AG08396 (cell line): ENCODE measurements around the gene WDR89.
"Not testable (repeated sequence)": the region's sequence is repeated elsewhere in the genome, so short reads cannot be mapped to it uniquely, and the experiment has no call there.

Experiments used
- DNase-seq: peaks from one replicate; pipeline ENCODE4 v3.0.0; 2012; ENCODE audit warnings: low spot score, mixed read lengths

The WDR89 gene, protein sequence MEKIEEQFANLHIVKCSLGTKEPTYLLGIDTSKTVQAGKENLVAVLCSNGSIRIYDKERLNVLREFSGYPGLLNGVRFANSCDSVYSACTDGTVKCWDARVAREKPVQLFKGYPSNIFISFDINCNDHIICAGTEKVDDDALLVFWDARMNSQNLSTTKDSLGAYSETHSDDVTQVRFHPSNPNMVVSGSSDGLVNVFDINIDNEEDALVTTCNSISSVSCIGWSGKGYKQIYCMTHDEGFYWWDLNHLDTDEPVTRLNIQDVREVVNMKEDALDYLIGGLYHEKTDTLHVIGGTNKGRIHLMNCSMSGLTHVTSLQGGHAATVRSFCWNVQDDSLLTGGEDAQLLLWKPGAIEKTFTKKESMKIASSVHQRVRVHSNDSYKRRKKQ

DNA sequence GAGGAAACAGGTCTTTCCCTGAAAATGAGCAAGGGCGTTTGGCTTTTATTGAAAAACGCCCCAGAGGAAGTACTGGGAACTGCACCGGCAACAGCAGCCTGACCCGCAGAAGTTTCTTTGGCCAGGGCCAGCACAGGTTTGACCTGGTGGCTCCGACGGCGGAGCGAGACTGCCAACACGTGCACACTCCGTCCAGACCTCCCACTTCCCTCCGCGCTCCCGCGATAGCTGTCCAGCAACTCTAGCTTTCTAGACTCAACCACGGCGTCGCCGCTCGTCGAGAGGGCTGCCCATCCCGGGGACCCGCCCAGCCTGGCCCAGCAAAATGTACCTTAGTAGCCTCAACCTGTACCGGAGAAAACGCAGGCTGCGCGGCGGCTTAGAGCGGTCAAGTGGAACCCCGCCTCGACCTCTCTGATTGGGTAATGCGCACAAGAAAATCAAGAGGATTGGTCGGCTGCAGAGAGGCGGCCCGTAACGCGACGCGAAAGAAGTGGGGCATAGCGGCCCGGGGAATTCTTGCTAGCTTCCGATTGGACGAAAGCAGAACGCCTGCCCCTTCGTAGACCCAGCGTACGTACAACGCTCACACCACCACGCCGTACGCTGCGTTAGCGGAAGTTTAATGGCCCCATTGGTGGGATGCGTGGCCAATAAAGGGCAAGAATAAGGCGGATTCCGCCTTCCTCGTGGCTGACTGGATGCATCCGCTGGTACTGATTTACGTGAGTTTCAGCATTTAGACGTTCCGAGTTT lies at the start of gene WDR89:
TSS of gene WDR89 (minus strand) at position 399 of the 756 bp plus-strand sequence. CDS start 41,929 bp downstream, outside the sequence.
- peak; percentile 95 for DNase-seq

DNA sequence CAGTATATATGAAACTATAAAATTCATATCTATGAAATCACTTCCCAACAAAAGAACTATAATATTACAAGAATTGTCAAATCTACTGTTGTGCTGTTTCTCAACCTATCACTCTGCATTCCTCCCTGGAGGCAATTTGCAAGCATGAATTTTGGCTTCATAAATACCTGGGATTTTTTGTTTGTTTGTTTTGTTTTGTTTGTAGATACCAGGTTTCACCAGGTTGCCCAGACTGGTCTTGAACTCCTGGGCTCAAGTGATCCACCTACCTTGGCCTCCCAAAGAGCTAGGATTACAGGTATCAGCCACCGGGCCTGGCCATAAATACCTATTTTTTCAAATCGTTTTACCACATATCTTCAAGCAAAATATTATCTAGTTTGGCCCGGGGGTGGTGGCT lies 47.5 kb upstream of the WDR89 start:
- no peak for DNase-seq

DNA sequence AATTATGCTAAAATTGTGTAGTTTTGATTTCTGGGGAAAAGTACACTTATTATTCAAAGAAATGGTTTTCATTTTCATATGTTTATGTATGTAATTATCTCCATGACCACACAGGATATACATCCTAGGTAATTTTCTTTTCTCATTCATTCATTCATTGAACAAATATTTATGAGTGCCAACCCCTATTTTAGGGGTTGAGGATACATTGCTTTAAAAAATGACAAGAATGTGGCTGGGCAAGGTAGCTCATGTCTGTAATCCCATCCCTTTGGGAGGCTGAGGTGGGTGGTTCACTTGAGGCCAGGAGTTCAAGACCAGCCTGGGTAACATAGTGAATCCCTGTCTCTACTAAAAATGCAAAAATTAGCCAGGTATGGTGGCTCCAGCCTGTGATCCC lies 45.3 kb upstream of the WDR89 start:
- no peak for DNase-seq

DNA sequence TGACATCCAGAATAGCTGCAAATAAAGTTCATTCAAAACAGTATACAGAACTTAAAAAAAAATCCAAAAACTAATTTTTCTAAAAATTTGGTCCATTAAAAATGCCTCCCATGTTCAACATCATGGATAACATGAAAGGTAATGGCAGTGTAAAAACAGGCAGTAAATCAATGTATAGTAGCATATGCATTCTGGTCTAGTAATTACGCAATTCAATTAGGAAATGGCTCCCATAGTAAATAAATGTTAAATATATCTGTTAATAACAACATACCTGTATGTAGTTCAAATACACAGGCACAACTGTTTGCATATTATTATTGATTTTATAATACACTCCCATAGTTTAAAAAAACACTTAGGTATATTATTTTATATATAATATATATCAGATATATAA lies 43.7 kb upstream of the WDR89 start:
- no peak for DNase-seq

DNA sequence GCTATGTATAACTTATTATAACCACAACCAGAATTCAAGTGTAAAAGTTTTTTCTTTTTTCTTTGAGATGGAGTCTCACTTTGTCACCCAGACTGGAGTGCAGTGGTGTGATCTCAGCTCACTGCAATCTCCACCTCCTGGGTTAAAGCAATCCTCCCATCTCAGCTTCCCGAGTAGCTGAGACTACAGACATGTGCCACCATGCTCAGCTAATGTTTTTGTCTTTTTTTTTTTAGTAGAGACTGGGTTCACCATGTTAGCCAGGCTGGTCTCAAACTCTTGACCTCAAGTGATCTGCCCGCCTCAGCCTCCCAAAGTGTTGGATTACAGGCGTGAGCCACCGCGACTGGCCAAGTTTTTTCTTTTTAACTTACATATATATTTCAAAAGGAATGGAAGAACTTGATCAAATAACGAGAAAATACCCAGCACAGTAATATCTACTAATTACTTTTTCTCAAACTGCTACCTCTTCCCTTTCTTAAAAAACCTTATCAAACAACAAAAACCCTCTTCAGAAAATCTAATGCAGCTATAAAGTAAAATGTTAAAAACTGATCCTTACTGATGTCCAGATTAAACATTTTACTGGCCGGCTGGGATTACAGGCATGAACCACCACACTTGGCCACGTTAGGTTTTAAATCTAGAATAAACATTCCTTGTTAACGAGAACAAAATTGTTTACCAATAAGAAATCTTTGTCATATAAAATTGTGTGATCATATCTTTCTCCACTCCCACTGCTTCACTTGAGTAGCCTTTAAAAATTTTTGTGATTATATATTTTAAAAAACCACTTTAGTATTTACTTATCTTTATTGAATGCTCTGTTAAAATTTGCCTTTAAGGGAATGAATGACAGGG lies 41.3 kb upstream of the WDR89 start:
- DNase-seq = no peak

DNA sequence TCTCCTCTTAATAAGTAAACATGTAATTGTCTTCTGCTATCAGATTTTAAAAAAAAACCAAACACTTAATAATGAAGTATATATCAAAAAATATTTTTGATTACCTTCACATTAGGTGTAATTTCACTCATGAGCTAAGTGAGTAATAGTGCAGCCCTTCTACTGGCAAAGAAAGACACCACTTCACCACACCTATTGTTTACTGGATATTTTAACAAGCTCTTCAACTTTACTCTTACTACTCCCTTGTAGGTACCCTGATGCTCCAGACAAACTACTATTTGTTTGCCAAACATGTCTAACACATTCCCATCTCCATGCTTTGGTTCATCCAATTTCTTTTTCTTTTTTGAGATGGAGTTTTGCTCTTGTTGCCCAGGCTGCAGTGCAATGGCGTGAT lies 36.9 kb upstream of the WDR89 start:
- DNase-seq = no peak

DNA sequence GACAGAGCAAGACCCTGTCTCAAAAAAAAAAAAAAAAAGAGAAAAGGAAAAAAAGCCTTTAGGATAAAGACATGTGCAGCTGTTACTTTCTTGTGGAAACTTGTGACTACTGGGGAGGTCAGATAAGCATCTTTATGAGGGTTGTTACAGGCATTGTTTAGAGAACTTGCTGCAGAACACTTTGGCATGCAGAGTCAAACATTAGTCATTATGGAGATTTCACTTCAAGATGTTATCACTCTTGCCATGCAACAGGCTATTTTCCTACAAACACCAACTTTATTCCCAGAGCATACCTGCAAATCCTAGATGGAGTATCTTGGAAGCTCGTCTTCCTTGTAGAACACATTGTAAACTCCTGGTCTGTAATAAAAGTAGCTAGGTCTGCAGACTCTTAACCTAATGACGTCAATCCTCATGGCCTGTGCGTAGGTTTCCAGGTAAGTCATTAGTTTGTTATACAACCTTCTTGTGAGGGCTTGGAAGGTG lies 36.3 kb upstream of the WDR89 start:
- no peak for DNase-seq

DNA sequence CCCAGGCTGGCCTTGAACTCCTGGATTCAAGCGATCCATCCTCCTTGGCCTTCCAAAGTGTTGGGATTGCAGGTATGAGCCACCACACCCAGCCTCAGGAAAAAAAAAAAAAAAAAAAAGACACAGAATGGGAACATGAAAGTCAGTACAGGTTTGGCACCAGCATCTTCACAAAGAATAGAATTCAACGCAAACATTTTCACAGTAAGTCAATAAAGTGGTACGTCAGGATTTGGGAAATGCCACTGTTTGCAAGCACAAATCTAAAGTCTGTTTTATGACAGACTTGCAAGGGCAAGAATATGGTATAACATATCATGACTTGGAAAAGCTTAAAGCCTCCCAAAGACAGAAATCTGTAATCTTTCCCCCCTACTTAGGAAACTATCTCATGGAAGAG lies 34.9 kb upstream of the WDR89 start:
- no peak for DNase-seq

DNA sequence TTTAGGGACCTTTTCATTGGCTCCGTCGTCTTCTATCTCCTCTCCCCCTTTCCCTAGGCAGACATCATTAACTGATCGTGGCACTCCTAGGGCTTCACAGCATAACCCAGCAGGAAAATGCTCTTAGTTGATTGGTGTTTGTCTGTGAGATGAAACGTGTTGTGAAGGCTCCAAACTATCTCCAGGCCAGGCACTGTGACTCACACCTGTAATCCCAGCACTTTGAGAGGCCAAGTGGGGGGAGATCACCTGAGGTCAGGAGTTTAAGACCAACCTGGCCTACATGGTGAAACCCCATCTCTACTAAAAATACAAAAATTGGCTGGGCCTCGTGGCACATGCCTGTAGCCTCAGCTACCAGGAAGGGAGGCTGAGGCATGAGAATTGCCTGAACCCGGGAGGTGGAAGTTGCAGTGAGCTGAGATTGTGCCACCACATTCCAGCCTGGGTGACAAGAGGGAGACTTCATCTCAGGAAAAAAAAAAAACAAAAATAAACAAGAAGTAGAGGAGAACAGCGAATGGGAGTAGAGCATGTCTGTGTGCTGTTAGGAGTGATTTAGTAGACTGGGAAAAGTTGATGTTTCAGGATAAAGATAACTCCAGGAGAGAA lies 32.3 kb upstream of the WDR89 start:
- DNase-seq = no peak

DNA sequence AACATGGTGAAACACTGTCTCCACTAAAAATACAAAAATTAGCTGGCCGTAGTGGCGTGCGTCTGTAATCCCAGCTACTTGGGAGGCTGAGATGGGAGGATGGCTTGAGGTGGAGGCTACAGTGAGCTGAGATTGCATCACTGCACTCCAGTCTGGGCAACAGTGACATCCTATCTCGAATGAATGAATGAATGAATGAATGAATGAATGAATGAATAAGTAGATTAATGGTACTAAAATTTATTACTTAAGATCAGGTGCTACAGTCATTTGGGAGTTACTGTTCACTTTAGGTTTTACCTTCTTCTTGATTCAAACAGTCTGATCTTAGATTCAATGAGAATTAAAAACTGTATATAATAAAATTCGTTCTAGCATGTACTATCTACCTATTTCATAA lies 31.6 kb upstream of the WDR89 start:
- DNase-seq = no peak

DNA sequence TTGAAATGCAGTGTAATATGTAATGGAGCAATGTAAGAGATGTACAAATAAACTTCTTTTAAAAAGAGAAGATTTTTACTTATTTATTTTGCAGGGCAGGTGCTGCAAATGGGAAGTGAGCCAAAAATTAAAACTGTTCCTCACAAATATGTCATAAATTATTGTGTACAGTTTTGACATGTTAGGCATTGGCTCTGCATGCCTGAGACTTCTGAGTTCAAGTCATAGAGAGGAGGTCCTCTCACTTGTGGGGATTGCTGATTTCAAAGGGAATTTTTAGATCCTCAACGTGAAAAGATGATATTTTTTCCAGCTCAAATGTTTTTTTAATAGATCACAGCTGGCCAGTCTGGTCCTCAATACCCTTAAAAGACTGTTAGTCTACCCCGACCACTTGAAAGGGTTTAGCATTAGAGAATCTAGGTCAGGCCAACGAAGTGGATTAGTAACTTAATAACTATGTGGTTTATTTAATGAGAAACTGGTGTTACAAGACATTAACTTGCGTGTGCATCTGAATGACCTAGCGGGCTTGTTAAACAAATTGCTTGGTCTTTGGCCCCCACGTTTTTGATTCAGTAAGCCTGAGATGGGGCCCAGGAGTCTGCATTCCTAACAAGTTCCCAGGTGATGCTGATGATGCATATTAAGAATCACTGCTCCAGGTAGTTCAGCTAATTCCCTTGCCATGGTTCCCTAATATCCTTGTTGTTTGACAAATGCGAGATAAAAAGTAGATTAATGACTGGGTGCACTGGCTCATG lies 30.9 kb upstream of the WDR89 start:
- no peak for DNase-seq

DNA sequence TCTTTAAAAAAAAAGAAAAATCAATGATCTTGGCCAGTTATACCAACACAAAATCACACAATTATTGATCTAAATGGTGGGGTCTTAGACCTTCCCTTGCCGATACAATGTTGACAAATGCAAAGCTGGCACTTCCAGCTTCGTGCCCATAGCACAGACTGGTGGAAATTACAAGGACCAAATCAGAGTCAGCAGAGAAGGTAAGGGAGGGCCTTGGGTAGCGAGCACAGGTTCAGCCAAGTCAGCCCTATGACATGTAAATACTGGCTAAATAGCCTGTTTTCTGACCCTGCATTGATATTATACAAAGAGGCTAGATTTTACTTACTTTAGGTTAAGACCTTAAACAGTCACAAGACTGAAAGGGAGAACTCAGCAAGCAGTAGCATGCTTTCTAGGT lies 30.3 kb upstream of the WDR89 start:
- no peak for DNase-seq

DNA sequence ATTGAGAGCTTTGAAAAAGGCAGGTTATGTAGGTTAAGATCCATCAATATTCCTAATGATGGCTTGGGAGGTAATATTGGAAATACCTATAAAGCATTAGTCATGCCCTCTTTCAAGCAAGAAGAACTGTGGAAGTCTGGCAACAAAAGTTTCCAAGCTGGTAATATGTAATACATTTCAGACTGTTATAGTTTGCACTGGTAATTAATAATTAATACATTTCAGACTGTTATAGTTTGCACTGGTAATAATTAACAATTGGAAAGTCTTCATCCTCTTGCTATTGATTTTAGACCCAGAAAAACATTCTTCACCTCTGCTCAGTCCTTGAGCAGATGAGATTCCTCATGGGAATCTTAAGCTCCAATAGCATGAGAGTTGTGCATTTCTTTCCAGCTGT lies 29.0 kb upstream of the WDR89 start:
- no peak for DNase-seq

DNA sequence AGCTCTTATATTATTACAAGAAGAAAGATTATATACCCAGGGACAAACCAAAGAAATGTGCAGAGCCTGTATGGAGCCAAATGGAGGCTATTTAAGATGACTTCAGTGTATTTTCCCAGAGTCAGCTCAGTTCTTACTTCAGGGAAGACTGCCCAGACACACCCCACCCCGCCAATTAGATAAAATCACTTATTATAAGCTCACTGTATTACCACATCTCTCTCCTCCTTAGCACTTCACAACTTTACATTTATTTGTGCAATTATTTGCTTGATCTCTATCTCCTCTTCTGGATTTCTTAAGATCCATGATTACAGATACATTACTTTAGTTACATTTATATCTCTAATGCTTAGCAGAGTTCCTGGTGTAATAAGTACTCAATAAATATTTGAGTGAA lies 24.7 kb upstream of the WDR89 start:
- DNase-seq = no peak

DNA sequence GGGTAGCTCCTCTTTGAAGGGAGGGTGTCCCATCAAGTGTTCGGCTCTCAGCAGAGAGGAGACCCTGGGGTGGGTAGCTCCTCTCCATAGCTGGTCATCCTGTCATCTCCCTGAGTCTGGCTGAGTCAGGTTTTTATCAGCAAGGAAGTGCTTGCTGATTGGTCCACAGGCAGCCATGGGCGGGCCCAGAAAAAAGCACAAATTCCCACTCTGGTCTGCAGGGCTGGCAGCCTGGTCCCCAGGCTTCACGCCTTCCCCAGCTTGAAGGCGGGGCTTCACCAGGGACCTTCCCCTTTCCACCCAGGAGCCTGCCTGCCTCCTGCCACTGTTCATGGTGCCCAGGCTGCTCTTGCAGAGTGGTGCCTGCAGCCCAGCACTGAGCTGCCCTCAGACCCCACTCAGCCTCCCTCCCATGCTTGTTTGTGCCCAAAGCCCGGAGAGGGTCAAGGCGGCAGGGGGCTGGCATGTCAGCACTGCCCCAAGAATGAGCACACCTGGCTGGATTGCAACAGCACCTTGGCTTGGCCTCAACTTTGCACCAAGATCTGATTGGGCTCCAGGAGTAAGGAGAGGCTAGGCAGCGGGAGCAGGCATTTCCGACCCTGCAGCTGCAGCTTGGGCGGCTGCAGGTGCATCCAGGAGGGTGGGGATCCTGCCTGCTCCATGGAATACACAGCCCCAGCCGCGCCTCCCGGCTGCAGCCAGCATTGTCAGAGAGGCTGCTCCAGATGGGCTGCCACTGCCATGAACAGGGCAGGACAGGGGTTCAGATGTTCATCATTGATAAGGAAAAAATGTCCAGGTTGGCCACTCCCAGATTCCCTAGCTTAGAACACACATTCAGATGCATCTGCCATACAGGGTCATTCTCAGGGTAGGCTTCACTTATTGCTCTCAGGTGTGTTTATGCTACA lies 22.0 kb upstream of the WDR89 start:
- DNase-seq = peak; percentile 9

DNA sequence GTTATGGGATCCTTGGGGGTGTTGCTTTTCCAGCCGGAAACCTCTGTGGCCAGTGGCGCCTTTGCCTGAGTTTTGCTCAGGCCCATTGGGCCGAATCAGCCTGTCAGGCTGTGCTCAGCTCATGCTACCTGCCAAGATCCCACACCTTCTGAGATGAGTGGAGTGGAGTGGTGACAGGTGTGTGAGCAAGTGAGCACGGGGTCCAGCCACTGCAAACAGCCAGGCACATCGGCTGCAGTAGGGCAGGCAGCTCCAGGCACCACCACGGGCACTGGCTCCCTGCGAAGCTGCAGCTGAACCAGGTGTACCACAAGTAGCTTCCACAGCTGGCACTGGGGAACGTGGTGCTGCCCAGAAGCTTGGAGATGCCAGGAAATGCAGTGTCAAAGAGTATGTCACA lies 21.1 kb upstream of the WDR89 start:
- DNase-seq = no peak

DNA sequence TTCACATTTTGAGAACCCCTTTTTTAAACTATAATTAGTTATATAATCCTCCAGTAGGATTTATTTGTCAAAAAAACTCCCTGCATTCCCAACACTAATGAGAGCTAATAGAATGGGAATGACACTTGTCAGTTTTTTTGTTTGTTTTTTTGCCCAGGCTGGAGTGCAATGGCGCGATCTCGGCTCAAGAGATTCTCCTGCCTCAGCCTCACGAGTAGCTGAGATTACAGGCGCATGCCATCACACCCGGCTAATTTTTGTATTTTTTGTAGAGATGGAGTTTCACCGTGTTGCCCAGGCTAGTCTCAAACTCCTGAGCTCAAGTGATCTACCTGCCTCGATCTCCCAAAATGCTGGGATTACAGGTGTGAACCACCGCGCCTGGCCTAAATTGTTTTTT lies 20.2 kb upstream of the WDR89 start:
- DNase-seq = not testable (repeated sequence)

DNA sequence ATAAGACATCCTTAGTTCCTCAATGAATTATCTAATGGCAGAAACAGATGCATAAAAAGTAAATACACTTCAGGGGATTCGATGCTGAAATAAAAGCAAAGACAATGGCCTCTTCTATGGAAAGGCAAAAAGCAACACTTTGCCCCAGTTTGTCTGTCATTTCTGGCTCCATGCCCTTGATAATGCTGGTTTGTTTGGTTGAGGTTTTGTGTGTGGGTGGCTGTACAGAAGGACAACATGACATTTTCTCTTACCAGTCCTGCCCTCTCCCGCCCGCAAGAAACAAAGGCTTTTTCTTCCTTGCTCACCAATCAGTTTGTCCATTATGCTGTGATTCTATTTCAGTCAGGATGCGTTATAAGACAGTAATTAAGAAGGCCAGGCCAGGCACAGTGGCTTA lies 18.1 kb upstream of the WDR89 start:
- DNase-seq = no peak

DNA sequence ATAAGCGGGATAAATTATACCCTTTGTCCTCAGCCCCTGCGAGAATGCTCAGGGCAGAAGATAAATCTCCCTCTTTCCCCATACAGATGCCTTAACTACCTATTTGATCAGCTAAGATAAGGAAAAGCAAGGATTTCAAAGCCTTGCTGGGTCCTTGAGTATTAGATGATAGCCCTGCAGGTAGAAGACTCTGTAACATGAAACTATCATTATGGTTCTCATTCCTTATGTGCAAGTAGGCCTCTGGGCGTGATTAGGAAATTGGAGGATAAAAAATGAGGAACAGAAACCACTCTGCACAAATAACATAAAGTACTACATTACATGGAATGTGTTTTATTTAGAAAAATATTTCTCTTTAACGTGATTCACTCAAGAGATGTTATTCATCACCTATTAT lies 14.5 kb upstream of the WDR89 start:
- DNase-seq = no peak

DNA sequence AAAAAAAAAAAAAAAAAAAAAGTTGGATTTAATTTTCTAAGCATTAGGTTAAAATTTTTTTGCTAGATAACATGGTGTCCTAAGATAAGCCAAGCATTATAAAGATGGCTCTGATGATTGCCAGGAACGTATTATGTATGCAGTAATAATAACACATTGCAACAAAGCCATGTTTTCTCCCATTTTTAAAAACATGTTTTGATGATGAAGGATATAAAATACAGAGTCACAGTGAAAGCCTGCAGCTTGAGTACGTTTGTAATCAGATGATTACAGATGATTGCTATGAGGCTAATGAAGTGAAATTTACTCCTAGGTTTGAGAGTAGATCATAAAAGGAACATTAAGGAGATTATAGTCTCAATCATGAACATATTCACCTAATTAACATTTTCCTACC lies 13.3 kb upstream of the WDR89 start:
- DNase-seq = no peak
